Right renal cortex interstitium (tissue), 3 donors: ENCODE data around the gene CFL2. TPM values are rescaled to one million over a fixed set of nuclear protein-coding genes. Genes with fewer than 3 reads are reported as not detected.
"Not testable (repeated sequence)": the region's sequence is repeated elsewhere in the genome, so short reads cannot be mapped to it uniquely, and the experiment has no call there.

Experiments
- DNase-seq, 3 donors: peaks; one replicate each; pipeline ENCODE4 v3.0.0-alpha.2; 2013; ENCODE audit warnings: low read depth in 3 of 3, low spot score in 2 of 3
- polyA plus RNA-seq, 3 donors: library from polyadenylated mRNA; unstranded; fragments of 120-200 nt; gene quantifications; one replicate each; pipeline ENCODE4 v1.2.1, GENCODE V29; 2013; ENCODE audit not compliant: insufficient read length in 3 of 3

The CFL2 gene
- polyA plus RNA-seq, 3 donors, result 74.3 to 79.9 (median 78.2) TPM

DNA sequence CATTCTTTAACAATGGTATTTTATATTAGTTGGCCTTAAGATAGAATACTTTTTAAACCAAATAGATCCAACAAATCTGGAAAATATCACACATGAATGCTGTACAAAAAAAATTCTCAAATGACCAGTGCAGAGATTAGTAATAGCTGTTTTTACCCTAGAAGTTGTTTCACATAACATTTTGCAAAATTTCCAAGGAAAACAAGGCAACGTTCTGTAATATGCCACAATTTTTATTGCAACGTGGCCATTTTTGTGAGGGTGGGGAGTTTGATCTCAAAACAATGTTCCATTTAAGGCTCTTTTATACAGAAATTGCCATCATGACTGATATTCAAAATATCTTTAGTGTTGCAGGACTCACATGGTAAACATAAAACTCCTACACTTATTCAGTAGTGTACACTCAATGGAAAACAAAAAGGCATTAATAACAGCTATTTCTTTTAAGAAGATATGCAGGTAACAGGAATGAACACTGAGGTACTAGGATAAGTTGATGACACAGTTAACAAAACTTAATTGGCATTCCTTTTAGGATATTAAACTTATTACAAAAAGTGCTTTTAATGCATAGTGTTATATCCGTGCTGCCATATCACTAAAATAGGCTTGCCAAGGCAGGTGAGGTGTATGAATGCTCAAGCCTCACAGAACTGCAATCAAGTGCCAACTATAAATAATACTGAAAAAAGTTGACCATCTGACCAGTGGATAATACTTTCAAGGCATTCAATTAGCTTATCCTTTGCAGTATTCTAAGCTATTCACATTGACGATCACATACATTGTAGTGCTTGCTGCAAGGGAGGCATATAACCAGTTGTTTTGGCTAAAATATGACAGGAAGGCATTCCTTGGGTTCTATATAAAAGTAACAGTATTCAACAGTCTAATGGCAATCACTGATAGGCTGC, 2.3 kb downstream of the CFL2 start:
- DNase-seq, result no peak

- no peak for DNase-seq
Measured at GRCh38 chr14:34711169-34711568, 3.2 kb downstream of the CFL2 start.

DNA sequence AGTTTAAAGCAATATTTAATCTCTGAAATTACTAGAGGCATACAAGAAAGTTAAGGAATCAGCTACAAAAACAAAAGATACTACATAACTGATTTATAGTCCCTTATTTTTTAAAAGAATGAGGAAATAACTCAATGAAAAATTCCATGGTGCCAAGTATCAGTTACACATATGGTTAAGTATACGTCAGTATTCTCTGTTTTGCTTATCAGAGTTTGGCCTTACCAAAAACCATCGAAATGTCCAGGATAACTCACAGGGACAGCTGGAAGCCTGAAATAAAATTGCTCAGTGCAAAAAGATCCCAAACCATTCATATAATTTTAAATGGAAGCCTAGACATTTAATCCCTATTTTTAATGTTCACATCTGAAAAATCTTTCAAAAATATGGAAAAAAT, 3.6 kb downstream of the CFL2 start:
- no peak for DNase-seq

DNA sequence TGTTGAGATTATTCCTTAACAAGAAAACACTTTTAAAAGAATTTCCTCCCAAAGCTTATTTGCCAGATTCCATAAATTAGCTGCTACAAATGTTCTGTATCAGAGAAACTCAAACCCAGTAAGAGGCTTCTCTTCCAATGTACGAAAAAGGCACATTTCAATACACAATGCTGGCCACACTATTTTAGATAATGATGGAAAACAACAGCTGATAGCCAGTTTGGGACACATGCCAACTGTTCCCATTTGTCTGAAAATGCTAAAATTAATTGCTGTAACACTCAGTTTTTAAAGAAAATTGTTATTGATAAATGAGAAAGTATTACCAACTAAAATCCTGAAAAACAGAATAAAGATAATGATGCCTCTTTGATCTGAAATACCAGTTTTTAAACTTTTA, 4.4 kb downstream of the CFL2 start:
- DNase-seq, result no peak

DNA sequence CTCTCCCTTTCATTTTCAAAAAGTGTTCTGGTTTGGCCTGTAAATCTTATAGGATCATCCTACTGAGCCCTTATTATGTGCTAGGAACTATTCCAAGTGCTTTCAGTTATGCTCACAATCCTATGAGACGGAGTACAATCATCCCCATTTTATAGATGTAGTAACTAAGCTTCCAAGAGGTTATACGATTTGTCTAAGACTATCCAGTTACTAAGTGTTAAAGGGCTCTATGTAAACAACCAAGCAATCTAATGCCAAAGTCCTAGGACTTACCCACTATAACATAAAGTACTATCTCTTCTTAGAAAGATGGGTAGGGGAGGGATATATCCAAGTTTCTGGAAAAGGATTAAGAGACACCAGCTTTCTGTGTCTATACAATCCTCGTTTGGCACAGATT, 6.7 kb downstream of the CFL2 start:
- no peak for DNase-seq

- DNase-seq, result no peak
Measured at GRCh38 chr14:34701808-34702207, 12.6 kb downstream of the CFL2 start.

DNA sequence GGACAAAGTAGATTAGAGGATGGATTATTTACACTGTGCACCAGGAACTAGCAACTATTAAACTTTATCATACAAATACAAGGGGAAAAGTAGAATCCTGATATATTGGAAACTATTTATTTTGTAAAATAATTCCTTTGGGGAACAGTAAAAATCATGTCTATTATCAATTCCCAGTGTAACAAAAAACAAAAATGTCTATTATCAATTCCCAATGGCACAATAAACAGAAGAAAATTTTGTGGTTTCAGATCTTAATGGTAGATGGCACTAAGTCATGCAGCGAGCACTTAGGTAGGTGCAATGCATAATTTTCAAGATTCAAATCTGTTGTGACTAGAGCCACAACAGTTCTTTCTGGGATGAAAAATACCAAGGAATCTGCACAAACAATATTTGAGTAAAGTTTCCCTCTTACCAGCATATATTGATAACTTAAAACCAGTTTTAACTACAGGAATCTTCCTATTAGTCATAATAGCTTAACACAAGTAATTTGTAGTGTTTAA, 13.7 kb downstream of the CFL2 start:
- DNase-seq, result no peak

GRCh38 chr14:34699873-34700621, 14.3 kb downstream of the CFL2 start:
- DNase-seq, result no peak

- DNase-seq, result not testable (repeated sequence)
Measured at GRCh38 chr14:34694216-34694615, 20.2 kb downstream of the CFL2 start.

GRCh38 chr14:34693228-34693939, 21.0 kb downstream of the CFL2 start:
- no peak for DNase-seq

DNA sequence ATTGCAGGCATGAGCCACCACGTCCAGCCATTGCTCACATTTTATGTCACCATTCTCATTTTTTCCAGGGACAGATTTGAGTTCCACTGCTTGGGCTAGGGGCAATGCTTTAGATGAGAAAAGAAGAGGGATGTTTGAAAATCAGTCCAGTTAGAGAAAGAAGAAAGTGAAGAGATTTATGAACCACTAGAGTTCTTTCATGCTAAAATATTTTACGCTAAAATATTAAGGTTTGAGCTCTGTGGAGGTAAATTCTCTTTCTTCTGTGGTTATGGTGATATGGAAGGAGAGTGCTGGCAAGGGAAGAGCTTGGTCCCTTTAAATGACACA, 21.5 kb downstream of the CFL2 start:
- no peak for DNase-seq

GRCh38 chr14:34692348-34692747, 22.0 kb downstream of the CFL2 start:
- no peak for DNase-seq

DNA sequence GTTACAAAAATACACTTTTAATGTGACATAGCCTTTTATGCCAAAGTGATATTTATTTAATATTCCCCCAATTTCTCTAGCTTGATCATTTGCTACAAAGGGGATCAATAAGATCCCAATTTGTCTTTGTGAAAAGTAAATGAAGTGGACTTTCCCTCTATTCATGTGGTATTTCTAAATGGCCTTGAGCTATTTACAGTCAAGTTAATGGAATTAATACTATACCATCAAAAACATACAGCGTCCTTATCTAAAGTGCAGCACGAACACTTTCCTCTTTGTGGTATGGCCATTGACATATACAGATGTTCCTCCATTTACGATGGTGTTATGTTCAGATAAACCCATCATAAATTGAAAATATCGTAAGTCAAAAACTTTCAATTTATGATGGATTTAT, 23.2 kb downstream of the CFL2 start:
- no peak for DNase-seq

GRCh38 chr14:34688470-34689206, 25.8 kb downstream of the CFL2 start:
- no peak for DNase-seq

GRCh38 chr14:34685819-34686428, 28.5 kb downstream of the CFL2 start:
- no peak for DNase-seq

DNA sequence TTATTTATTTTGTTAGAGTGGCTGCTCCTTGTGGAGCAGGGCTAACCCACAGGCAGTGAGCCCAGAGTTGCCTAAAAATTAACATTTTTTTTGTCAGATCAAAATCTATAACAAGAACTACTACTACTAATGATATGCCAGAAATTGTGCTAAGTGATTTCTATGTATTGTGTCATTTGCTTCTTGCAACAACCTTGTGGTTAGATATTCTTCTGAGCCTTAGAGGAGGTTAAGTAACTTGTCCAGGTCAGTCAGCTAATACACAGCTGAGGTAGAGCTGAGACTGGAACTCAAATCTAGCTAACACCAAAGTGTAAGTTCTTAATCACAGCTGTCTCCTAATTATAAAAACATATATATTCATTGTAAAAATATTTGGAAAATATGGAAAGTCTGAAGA, 29.8 kb downstream of the CFL2 start:
- no peak for DNase-seq

- no peak for DNase-seq
Measured at GRCh38 chr14:34682787-34683321, 31.5 kb downstream of the CFL2 start.

GRCh38 chr14:34680806-34681479, 33.5 kb downstream of the CFL2 start:
- no peak for DNase-seq

- DNase-seq, result no peak
Measured at GRCh38 chr14:34678735-34679134, 35.7 kb downstream of the CFL2 start.
